Liver (tissue), 9 donors: ENCODE results near the gene RIMS3. TPM values are rescaled to one million over a fixed set of nuclear protein-coding genes. Genes with fewer than 3 reads are reported as not detected.

Experiments used
- DNase-seq: peaks from one replicate; pipeline ENCODE4 v3.0.0-alpha.2; 2017; ENCODE audit warnings: low spot score
- H3K27ac ChIP-seq, 2 donors: one replicate each; pipeline ENCODE4 v1.7.0; 2013; ENCODE audit warnings: inconsistent platforms in 2 of 2, low read length in 2 of 2, control low read depth in 1 of 2, low read depth in 1 of 2, mild to moderate bottlenecking in 1 of 2
- H3K27me3 ChIP-seq, 4 donors: one replicate each; pipeline versions ENCODE4 v1.6.1 to v1.7.0; 2013; ENCODE audit warnings: low read length in 3 of 4, inconsistent platforms in 1 of 4, mild to moderate bottlenecking in 1 of 4, moderate library complexity in 1 of 4; ENCODE audit not compliant: control insufficient read depth in 4 of 4, insufficient read depth in 4 of 4
- H3K36me3 ChIP-seq, 4 donors: one replicate each; pipeline versions ENCODE4 v1.6.1 to v1.7.0; 2013; ENCODE audit warnings: low read length in 3 of 4, mild to moderate bottlenecking in 3 of 4, low read depth in 1 of 4, moderate library complexity in 1 of 4; ENCODE audit not compliant: control insufficient read depth in 4 of 4, insufficient read depth in 3 of 4
- H3K4me1 ChIP-seq, 4 donors: one replicate each; pipeline versions ENCODE4 v1.6.1 to v1.7.0; 2013; ENCODE audit warnings: low read length in 3 of 4, mild to moderate bottlenecking in 3 of 4, moderate library complexity in 1 of 4; ENCODE audit not compliant: control insufficient read depth in 4 of 4, insufficient read depth in 4 of 4
- H3K4me3 ChIP-seq, 3 donors: one replicate each; pipeline versions ENCODE4 v1.6.1 to v1.7.0; 2013; ENCODE audit warnings: low read length in 3 of 3, control low read depth in 1 of 3, low read depth in 1 of 3, mild to moderate bottlenecking in 1 of 3
- H3K9ac ChIP-seq, 2 donors: one replicate each; pipeline ENCODE4 v1.7.0; 2013; ENCODE audit warnings: low read length in 2 of 2, mild to moderate bottlenecking in 2 of 2, moderate library complexity in 2 of 2, control low read depth in 1 of 2, low read depth in 1 of 2
- H3K9me3 ChIP-seq, 4 donors: one replicate each; pipeline versions ENCODE4 v1.6.1 to v1.7.0; 2013; ENCODE audit warnings: low read length in 3 of 4; ENCODE audit not compliant: control insufficient read depth in 4 of 4
- FOXA1 ChIP-seq: IDR thresholded peaks from 2 replicates; pipeline ENCODE4 v1.6.1; 2016; ENCODE audit warnings: antibody characterized with exemption
- FOXA2 ChIP-seq: IDR thresholded peaks from 2 replicates; pipeline ENCODE4 v1.6.1; 2016; ENCODE audit warnings: antibody characterized with exemption
- GABPA ChIP-seq, 2 donors: IDR thresholded peaks in 1 of 2; conservative IDR thresholded peaks in 1 of 2; 2 replicates each; pipeline ENCODE4 v1.6.1; 2016; ENCODE audit warnings: antibody characterized with exemption in 2 of 2, mild to moderate bottlenecking in 1 of 2, moderate library complexity in 1 of 2
- HNF4A ChIP-seq, 2 donors: conservative IDR thresholded peaks; 2 replicates each; pipeline ENCODE4 v1.6.1; 2016; ENCODE audit warnings: antibody characterized with exemption in 2 of 2, mild to moderate bottlenecking in 2 of 2
- HNF4G ChIP-seq: IDR thresholded peaks from 2 replicates; pipeline ENCODE4 v1.6.1; 2016; ENCODE audit warnings: antibody characterized with exemption
- JUND ChIP-seq, 2 donors: IDR thresholded peaks; 2 replicates each; pipeline ENCODE4 v1.6.1; 2016; ENCODE audit warnings: antibody characterized with exemption in 2 of 2
- MAX ChIP-seq: IDR thresholded peaks from 2 replicates; pipeline ENCODE4 v1.6.1; 2016; ENCODE audit warnings: antibody characterized with exemption
- NR2F2 ChIP-seq: IDR thresholded peaks from 2 replicates; pipeline ENCODE4 v1.6.1; 2016; ENCODE audit warnings: antibody characterized with exemption
- RAD21 ChIP-seq, 2 donors: IDR thresholded peaks; 2 replicates each; pipeline ENCODE4 v1.6.1; 2016; ENCODE audit warnings: antibody characterized with exemption in 2 of 2, mild to moderate bottlenecking in 2 of 2
- REST ChIP-seq: IDR thresholded peaks from 2 replicates; pipeline ENCODE4 v1.6.1; 2016; ENCODE audit warnings: antibody characterized with exemption, mild to moderate bottlenecking
- RXRA ChIP-seq, 2 donors: IDR thresholded peaks; 2 replicates each; pipeline ENCODE4 v1.6.1; 2017 to 2018; ENCODE audit warnings: antibody characterized with exemption in 2 of 2, mild to moderate bottlenecking in 1 of 2
- SP1 ChIP-seq: IDR thresholded peaks from 2 replicates; pipeline ENCODE4 v1.6.1; 2018; ENCODE audit warnings: antibody characterized with exemption, mild to moderate bottlenecking
- TAF1 ChIP-seq: conservative IDR thresholded peaks from 2 replicates; pipeline ENCODE4 v1.6.1; 2016; ENCODE audit warnings: antibody characterized with exemption, mild to moderate bottlenecking
- ZBTB33 ChIP-seq: IDR thresholded peaks from 2 replicates; pipeline ENCODE4 v1.6.1; 2016; ENCODE audit warnings: antibody characterized with exemption
- WGBS: extraction: QIAGEN DNeasy Blood & Tissue Kit; methylation state at CpG from one replicate; pipeline ENCODE4 v1.1.7; 2013; 5-methylcytosine and 5-hydroxymethylcytosine counted together
- polyA plus RNA-seq, 2 donors: library from polyadenylated mRNA; stranded (reverse) in 1 of 2; unstranded in 1 of 2; fragments of 200-250 nt in 1 of 2; fragments of >200 nt in 1 of 2; fragmentation: Nextera tagmentation in 1 of 2; extraction: Ambion mirVana in 1 of 2; gene quantifications; one replicate each; pipeline versions ENCODE4 v1.2.1 to v1.2.3, GENCODE V29; 2013 to 2015
- total RNA-seq, 2 donors: library from RNA; depleted of rRNA; stranded (reverse); fragments of >200 nt; gene quantifications; one replicate each; pipeline ENCODE4 v1.2.3, GENCODE V29; 2014
- TF ChIP-seq, protein P1 (sequence below): IDR thresholded peaks from 2 replicates; pipeline ENCODE4 v1.6.1; 2016; ENCODE audit warnings: antibody characterized with exemption
- donor health status: healthy.
- donor health status: healthy.
- donor health status: healthy.
- donor health status: healthy.
- donor health status: healthy.

The RIMS3 gene
- total and polyA plus RNA-seq, 4 donors: 0.22 to 2.2 (median 0.77) TPM

DNA sequence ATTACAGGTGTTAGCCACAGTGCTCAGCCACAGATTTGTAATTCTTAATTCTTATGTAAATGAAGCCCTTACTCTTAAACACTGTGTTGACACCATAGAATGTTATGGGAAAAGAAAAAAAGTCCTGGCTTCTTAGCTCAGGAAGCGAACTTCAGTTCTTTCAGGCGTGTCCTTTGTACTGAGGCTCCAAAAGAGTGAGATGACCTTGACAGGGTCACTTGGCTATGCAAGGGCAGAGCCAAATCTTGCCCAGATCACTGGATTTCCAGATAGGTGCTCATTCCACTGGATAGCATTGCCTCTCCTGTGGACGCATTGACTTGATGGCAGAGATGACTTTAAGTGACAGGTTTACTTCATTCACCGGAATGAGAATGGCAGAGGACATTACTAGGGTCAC is 30.8 kb upstream of the RIMS3 start:
- 83% methylated on average over 4 of the region's 4 CpGs for WGBS
- H3K4me1 ChIP-seq: peaks cover 0 to 35% (median 34%) of the 10 kb centered on the region in 4 donors

DNA sequence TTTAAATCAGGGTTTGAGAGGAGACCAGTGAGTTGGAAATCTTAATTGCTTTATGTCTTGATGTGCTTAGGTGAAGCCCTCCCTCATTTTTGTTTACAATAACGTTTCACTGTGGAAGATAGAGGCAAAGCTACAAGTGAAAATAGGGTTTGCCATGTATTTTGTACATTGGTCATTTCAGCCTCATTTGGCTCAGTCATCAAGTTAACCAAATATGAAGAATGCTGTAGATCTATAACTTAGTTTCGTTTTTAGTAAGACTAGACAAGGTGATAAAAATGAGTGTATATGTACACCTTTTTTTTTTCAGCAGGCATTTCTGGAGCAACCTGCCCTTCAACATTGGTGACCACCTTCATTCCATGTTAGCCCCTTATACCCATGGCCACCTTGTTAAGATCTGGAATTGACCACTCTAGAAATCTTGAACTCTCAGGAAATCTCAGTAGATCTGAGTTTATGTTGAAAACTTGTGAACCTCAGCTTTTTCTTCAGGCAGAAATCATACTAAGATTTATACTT is 28.9 kb upstream of the RIMS3 start:
- H3K4me3 ChIP-seq: no peak overlapping the region
- H3K4me1 ChIP-seq: peaks cover 0 to 40% (median 35%) of the 10 kb centered on the region in 4 donors
- H3K27me3 ChIP-seq: no peaks in the 10 kb centered on the region
- no peak overlapping the region for H3K9ac ChIP-seq
- peak overlapping the region; percentile 4 to 22 for H3K27ac ChIP-seq
- no peak for TF ChIP-seq FOXA1
- TF ChIP-seq RXRA (IDR thresholded peaks at IDR 0.05): no peak
- TF ChIP-seq, protein P1, sequence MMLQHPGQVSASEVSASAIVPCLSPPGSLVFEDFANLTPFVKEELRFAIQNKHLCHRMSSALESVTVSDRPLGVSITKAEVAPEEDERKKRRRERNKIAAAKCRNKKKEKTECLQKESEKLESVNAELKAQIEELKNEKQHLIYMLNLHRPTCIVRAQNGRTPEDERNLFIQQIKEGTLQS: no peak
- no peak for TF ChIP-seq FOXA2
- no peak for TF ChIP-seq HNF4G
- no peak for TF ChIP-seq RAD21 (IDR thresholded peaks at IDR 0.05)
- TF ChIP-seq SP1: no peak
- no peak for TF ChIP-seq ZBTB33
- TF ChIP-seq MAX: no peak
- no peak for TF ChIP-seq JUND (IDR thresholded peaks at IDR 0.05)
- no peak for TF ChIP-seq GABPA (IDR thresholded peaks at IDR 0.05 in 1 of 2, conservative IDR thresholded peaks at IDR 0.05 in 1 of 2)
- 19% methylated on average over 2 of the region's 2 CpGs for WGBS
- no peak for DNase-seq
- no peaks in the 10 kb centered on the region for H3K36me3 ChIP-seq
- H3K9me3 ChIP-seq: no peaks in the 10 kb centered on the region

More for the DNA sequence above, 30.8 kb upstream of the RIMS3 start:
- Histone ChIP-seq H3K36me3 (no peaks in the 10 kb centered on the region), H3K9ac (no peak overlapping the region), H3K27me3 (no peaks in the 10 kb centered on the region), H3K9me3 (no peaks in the 10 kb centered on the region), H3K27ac (no peak overlapping the region), H3K4me3 (no peak overlapping the region)
- TF ChIP-seq GABPA (IDR thresholded peaks at IDR 0.05 in 1 of 2, conservative IDR thresholded peaks at IDR 0.05 in 1 of 2) (no peak), HNF4A (conservative IDR thresholded peaks at IDR 0.05) (peak; percentile 32 to 69)
- no peak for DNase-seq

DNA sequence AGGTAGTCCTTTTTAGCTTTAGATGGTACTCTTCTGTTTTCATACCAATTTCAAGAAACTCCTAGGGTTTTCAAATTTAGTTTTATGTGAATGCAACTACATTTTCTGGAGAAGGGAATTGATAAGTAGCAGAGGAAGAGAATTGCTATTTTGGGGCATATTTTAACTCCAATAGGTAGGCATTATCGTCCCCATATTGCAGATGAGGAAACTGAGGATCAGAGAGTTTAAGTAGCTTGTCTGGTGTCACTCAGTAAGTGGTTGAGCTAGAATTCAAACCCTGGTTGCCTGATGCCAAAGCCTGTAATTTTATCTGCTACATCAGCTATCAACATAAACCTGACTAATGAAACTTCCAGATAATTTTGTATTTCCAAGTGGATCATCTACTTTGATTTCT is 27.9 kb upstream of the RIMS3 start:
- WGBS: 63% methylated on average over 1 of the region's 1 CpG
- H3K36me3 ChIP-seq: no peaks in the 10 kb centered on the region
- H3K4me3 ChIP-seq: peak overlapping the region; percentile 1 to 95 (median 81)
- peaks cover 0 to 40% (median 35%) of the 10 kb centered on the region in 4 donors for H3K4me1 ChIP-seq
- TF ChIP-seq HNF4A (conservative IDR thresholded peaks at IDR 0.05): no peak
- TF ChIP-seq ZBTB33: no peak
- TF ChIP-seq MAX: no peak
- TF ChIP-seq HNF4G: no peak
- no peak for TF ChIP-seq TAF1
- TF ChIP-seq, protein P1: no peak
- TF ChIP-seq FOXA1: no peak
- TF ChIP-seq RAD21 (IDR thresholded peaks at IDR 0.05): no peak
- no peak for TF ChIP-seq REST
- TF ChIP-seq NR2F2: no peak
- no peak for TF ChIP-seq JUND (IDR thresholded peaks at IDR 0.05)
- TF ChIP-seq GABPA (IDR thresholded peaks at IDR 0.05 in 1 of 2, conservative IDR thresholded peaks at IDR 0.05 in 1 of 2): no peak
- no peak for TF ChIP-seq FOXA2
- no peaks in the 10 kb centered on the region for H3K27me3 ChIP-seq
- H3K9me3 ChIP-seq: no peaks in the 10 kb centered on the region
- peak overlapping the region; percentile 89 to 99 for H3K27ac ChIP-seq
- H3K9ac ChIP-seq: peak overlapping the region; percentile 10 to 96
- DNase-seq: no peak
